Panc1 (cell line): Measurements from ENCODE around the gene MRE11. TPM values are rescaled to one million over a fixed set of nuclear protein-coding genes. Genes with fewer than 3 reads are reported as not detected.

ENCODE experiments used
- ATAC-seq: fragments of 200-7000 bp; cut with Tn5 transposase; 2 replicates; pipeline ENCODE4 v1.9.1; 2020; ENCODE audit warnings: mild to moderate bottlenecking, moderate library complexity
- BruUV-seq: library from RNA; stranded (reverse); fragments of 400-500 nt; replicated peaks from 2 replicates; lab custom pipeline; 2021; lab: Mats Ljungman, UMichigan
- CTCF ChIA-PET: fragments of 300-600 bp; sonication (Branson Sonifier 250); formaldehyde crosslinking; loops from one replicate; lab custom pipeline; 2022; ENCODE audit warnings: antibody characterized with exemption; lab: Charles Lee
- POLR2A ChIA-PET: fragments of 300-600 bp; sonication (Branson Sonifier 250); formaldehyde crosslinking; loops from one replicate; lab custom pipeline; 2022; ENCODE audit warnings: antibody characterized with exemption; lab: Charles Lee
- DNase-seq: peaks from one replicate; pipeline ENCODE4 v3.0.0-alpha.2; 2010; ENCODE audit warnings: low read depth, low spot score
- H3K27ac ChIP-seq: 2 replicates; pipeline ENCODE4 v1.5.1; 2011; ENCODE audit warnings: mild to moderate bottlenecking, low read length, inconsistent platforms
- H3K27me3 ChIP-seq: fragments of 200-500 bp; sonication (Bioruptor generic); 2 replicates; pipeline ENCODE4 v1.6.0; 2014; ENCODE audit warnings: low read length, inconsistent platforms; ENCODE audit not compliant: control insufficient read depth, insufficient read depth
- H3K36me3 ChIP-seq: fragments of 200-500 bp; sonication (Bioruptor generic); 2 replicates; pipeline ENCODE4 v1.5.1; 2014; ENCODE audit warnings: inconsistent platforms, mild to moderate bottlenecking, low read length, moderate library complexity; ENCODE audit not compliant: control insufficient read depth, insufficient read depth
- H3K4me1 ChIP-seq: 2 replicates; pipeline ENCODE4 v1.5.1; 2011; ENCODE audit warnings: inconsistent platforms, mild to moderate bottlenecking, low read length, moderate library complexity; ENCODE audit not compliant: control insufficient read depth, insufficient read depth
- H3K4me3 ChIP-seq, 2 experiments: 2 replicates each; pipeline ENCODE4 v1.5.1; 2011 to 2012; ENCODE audit warnings: low read depth in 2 of 2, low read length in 2 of 2, mild to moderate bottlenecking in 2 of 2, inconsistent platforms in 1 of 2, moderate library complexity in 1 of 2
- H3K9me3 ChIP-seq: fragments of 200-500 bp; sonication (Bioruptor generic); 2 replicates; pipeline ENCODE4 v1.5.1; 2014; ENCODE audit warnings: low read depth, mild to moderate bottlenecking, inconsistent platforms, low read length, moderate library complexity; ENCODE audit not compliant: control insufficient read depth, insufficient read depth
- POLR2AphosphoS5 ChIP-seq: IDR thresholded peaks from 2 replicates; pipeline ENCODE4 v1.6.1; 2012; ENCODE audit warnings: mild to moderate bottlenecking, low read depth, low read length, moderate library complexity
- SIN3A ChIP-seq: IDR thresholded peaks from 2 replicates; pipeline ENCODE4 v1.6.1; 2012; ENCODE audit warnings: low read depth, mild to moderate bottlenecking, low read length, moderate library complexity, borderline replicate concordance; ENCODE audit not compliant: insufficient read depth
- TCF7L2 ChIP-seq: IDR thresholded peaks from 2 replicates; pipeline ENCODE4 v1.6.1; 2011; ENCODE audit warnings: mild to moderate bottlenecking, low read depth, low read length, inconsistent platforms
- in situ Hi-C: cut with HindIII; loops from 2 replicates; pipeline ENCODE4 v1.10.0; 2016; ENCODE audit warnings: low sequenced_read_pairs, low pct_unique_long_range_greater_than_20kb
- intact Hi-C: fragments of 100-400 bp; cut with micrococcal nuclease; formaldehyde crosslinking; loops from one replicate; pipeline ENCODE4 v1.10.0; 2022; ENCODE audit not compliant: unreplicated experiment
- total RNA-seq: library from RNA; stranded (reverse); gene quantifications from one replicate; pipeline ENCODE4 v1.2.1, GENCODE V29; 2021; ENCODE audit not compliant: unreplicated experiment
- TF ChIP-seq, protein P1 (sequence below): fragments of 450-650 bp; IDR thresholded peaks from 2 replicates; pipeline ENCODE4 v1.5.1; 2017; ENCODE audit warnings: mild to moderate bottlenecking
- TF ChIP-seq, protein P2 (sequence below), 2 experiments: IDR thresholded peaks; 2 replicates each; pipeline ENCODE4 v1.6.1; 2011 to 2012; ENCODE audit warnings: low read depth in 2 of 2, control low read depth in 1 of 2, low read length in 1 of 2, mild to moderate bottlenecking in 1 of 2, moderate library complexity in 1 of 2; ENCODE audit not compliant: insufficient read depth in 1 of 2

Gene MRE11
- total RNA-seq, 1 experiment from 2014 or later = 35.0 TPM

DNA sequence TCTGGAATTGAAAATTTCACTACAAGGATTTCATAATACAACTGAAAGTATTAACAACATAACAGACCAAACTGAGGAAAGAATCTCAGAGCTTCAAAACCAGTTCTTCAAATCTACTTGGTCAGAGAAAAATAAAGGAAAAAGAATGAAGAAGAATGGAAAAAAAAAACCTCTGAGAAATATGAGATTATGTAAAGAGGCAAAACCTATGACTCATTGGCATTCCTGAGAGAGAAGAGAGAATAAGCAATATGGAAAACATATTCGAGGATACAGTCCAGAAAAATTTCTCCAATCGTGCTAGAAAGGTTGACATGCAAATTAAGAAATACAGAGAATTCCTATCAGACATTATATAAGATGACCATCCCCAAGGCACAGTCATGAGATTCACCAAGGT, 69.0 kb downstream of the MRE11 start:
- Histone ChIP-seq H3K4me1 (no peaks in the 10 kb centered on the region), H3K4me3 (no peak overlapping the region), H3K27ac (no peak overlapping the region), H3K36me3 (peaks cover 4% of the 10 kb centered on the region; the same call in 1 of the 2 replicates), H3K27me3 (no peaks in the 10 kb centered on the region), H3K9me3 (no peaks in the 10 kb centered on the region)
- in situ Hi-C loops (no loop called here), intact Hi-C loops (no loop called here)
- TF ChIP-seq SIN3A (no peak), TCF7L2 (no peak)
- TF ChIP-seq, protein P1, sequence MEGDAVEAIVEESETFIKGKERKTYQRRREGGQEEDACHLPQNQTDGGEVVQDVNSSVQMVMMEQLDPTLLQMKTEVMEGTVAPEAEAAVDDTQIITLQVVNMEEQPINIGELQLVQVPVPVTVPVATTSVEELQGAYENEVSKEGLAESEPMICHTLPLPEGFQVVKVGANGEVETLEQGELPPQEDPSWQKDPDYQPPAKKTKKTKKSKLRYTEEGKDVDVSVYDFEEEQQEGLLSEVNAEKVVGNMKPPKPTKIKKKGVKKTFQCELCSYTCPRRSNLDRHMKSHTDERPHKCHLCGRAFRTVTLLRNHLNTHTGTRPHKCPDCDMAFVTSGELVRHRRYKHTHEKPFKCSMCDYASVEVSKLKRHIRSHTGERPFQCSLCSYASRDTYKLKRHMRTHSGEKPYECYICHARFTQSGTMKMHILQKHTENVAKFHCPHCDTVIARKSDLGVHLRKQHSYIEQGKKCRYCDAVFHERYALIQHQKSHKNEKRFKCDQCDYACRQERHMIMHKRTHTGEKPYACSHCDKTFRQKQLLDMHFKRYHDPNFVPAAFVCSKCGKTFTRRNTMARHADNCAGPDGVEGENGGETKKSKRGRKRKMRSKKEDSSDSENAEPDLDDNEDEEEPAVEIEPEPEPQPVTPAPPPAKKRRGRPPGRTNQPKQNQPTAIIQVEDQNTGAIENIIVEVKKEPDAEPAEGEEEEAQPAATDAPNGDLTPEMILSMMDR = no peak
- TF ChIP-seq, protein P2, sequence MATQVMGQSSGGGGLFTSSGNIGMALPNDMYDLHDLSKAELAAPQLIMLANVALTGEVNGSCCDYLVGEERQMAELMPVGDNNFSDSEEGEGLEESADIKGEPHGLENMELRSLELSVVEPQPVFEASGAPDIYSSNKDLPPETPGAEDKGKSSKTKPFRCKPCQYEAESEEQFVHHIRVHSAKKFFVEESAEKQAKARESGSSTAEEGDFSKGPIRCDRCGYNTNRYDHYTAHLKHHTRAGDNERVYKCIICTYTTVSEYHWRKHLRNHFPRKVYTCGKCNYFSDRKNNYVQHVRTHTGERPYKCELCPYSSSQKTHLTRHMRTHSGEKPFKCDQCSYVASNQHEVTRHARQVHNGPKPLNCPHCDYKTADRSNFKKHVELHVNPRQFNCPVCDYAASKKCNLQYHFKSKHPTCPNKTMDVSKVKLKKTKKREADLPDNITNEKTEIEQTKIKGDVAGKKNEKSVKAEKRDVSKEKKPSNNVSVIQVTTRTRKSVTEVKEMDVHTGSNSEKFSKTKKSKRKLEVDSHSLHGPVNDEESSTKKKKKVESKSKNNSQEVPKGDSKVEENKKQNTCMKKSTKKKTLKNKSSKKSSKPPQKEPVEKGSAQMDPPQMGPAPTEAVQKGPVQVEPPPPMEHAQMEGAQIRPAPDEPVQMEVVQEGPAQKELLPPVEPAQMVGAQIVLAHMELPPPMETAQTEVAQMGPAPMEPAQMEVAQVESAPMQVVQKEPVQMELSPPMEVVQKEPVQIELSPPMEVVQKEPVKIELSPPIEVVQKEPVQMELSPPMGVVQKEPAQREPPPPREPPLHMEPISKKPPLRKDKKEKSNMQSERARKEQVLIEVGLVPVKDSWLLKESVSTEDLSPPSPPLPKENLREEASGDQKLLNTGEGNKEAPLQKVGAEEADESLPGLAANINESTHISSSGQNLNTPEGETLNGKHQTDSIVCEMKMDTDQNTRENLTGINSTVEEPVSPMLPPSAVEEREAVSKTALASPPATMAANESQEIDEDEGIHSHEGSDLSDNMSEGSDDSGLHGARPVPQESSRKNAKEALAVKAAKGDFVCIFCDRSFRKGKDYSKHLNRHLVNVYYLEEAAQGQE (IDR thresholded peaks at IDR 0.05; ENCODE audit: insufficient read depth in 1 of 2, low read depth in 2 of 2, low read length in 1 of 2) = no peak
- ChIA-PET CTCF (interaction anchor here (1.2 kb wide), 1 partner anchor 529 kb away, joined by 3 read pairs; no protein-coding TSS in a partner anchor), POLR2A (no interaction called here)
- no peak for ATAC-seq
- BruUV-seq = no TSS peak
- no peak for DNase-seq

DNA sequence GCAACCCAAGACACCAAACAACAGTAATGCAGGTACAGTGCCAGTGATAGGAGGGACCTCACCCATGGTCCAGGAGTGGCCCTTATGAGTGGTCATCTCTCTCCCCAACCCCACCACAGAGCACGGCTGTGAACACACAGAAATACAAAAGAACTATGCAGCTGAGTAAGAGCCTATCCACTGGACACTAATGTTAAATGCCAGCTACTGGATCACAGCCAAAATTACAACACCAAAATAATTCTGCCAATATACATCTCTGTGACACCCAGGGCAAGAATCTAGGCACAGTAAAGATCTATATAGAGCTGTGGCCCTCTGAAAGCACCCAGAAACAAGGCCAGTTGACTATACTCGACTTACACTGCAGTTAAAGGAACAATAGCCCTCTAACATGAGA, 69.6 kb downstream of the MRE11 start:
- no TSS peak for BruUV-seq
- intact Hi-C loops = no loop called here

More for the DNA sequence above, 69.6 kb downstream of the MRE11 start:
- H3K27me3 ChIP-seq = no peaks in the 10 kb centered on the region
- ChIA-PET POLR2A (no interaction called here), CTCF (no interaction called here)
- H3K36me3 ChIP-seq = peaks cover 6% of the 10 kb centered on the region; the same call in 1 of the 2 replicates
- in situ Hi-C loops = no loop called here
- ATAC-seq (no peak), DNase-seq (no peak)
- H3K4me3 ChIP-seq = no peak overlapping the region
- no peaks in the 10 kb centered on the region for H3K4me1 ChIP-seq
- no peaks in the 10 kb centered on the region for H3K9me3 ChIP-seq
- TF ChIP-seq TCF7L2 = no peak
- TF ChIP-seq POLR2AphosphoS5 = no peak
- TF ChIP-seq, protein P1 = no peak
- TF ChIP-seq, protein P2 (IDR thresholded peaks at IDR 0.05; ENCODE audit: insufficient read depth in 1 of 2, low read depth in 2 of 2, low read length in 1 of 2) = no peak
- TF ChIP-seq SIN3A = no peak
- H3K27ac ChIP-seq = no peak overlapping the region
